Tibial nerve (tissue), 4 donors: ENCODE measurements around the gene GOLGA8R.
"Not testable (repeated sequence)": the region's sequence is repeated elsewhere in the genome, so short reads cannot be mapped to it uniquely, and the experiment has no call there.

Experiments used
- CTCF ChIP-seq, 5 experiments: fragments of 200-600 bp in 3 of 5; fragments of 450-650 bp in 2 of 5; sonication (generic) in 3 of 5; IDR thresholded peaks; one replicate each; pipeline ENCODE4 v1.5.1; 2016 to 2019; ENCODE audit warnings: antibody characterized with exemption in 5 of 5, mild to moderate bottlenecking in 3 of 5, moderate library complexity in 2 of 5
- EP300 ChIP-seq, 2 donors: sonication (generic); formaldehyde crosslinking; IDR thresholded peaks; one replicate each; pipeline ENCODE4 v1.6.1; 2017; ENCODE audit warnings: antibody characterized with exemption in 2 of 2, mild to moderate bottlenecking in 1 of 2
- POLR2A ChIP-seq, 2 donors: fragments of 450-650 bp; IDR thresholded peaks; one replicate each; pipeline ENCODE4 v1.6.1; 2017; ENCODE audit warnings: antibody characterized with exemption in 2 of 2, mild to moderate bottlenecking in 2 of 2, moderate library complexity in 2 of 2

- TF ChIP-seq POLR2A, CTCF, EP300 (IDR thresholded peaks at IDR 0.05): not testable (repeated sequence)
Observed at GRCh38 chr15:30377082-30377413, 37.0 kb downstream of the GOLGA8R start.
